H1 (cell line): ENCODE measurements around the gene SLC24A3. TPM values are rescaled to one million over a fixed set of nuclear protein-coding genes. Genes with fewer than 3 reads are reported as not detected.

ENCODE experiments used
- CTCF ChIA-PET: fragments of 300-600 bp; sonication (Branson Sonifier 250); formaldehyde crosslinking; loops from one replicate; lab custom pipeline; 2021; ENCODE audit not compliant: partially characterized antibody; lab: Charles Lee
- POLR2A ChIA-PET: fragments of 300-600 bp; sonication (Branson Sonifier 250); formaldehyde crosslinking; loops from one replicate; lab custom pipeline; 2021; ENCODE audit warnings: inconsistent platforms; ENCODE audit not compliant: partially characterized antibody; lab: Charles Lee
- DNase-seq, 2 experiments: peaks; one replicate each; pipeline versions ENCODE4 v3.0.0 to v3.0.0-alpha.2; 2010 to 2022; ENCODE audit warnings: low spot score in 2 of 2, low read depth in 1 of 2, mixed read lengths in 1 of 2
- FAIRE-seq: peaks from 2 replicates; lab custom pipeline; 2011; peaks lifted over from hg19 to GRCh38; lab: Jason Lieb, UNC
- H2AFZ ChIP-seq: 2 replicates; pipeline ENCODE4 v1.8.1; 2012; ENCODE audit warnings: low read length, inconsistent platforms
- H2AK5ac ChIP-seq: 2 replicates; pipeline ENCODE4 v1.6.1; 2013; ENCODE audit warnings: low read depth, low read length
- H2BK120ac ChIP-seq: replicated peaks from 2 replicates; pipeline ENCODE3; 2013; ENCODE audit warnings: low read depth, low read length, inconsistent platforms
- H2BK12ac ChIP-seq: 2 replicates; pipeline ENCODE4 v1.6.1; 2013; ENCODE audit warnings: low read depth, low read length
- H2BK15ac ChIP-seq: 2 replicates; pipeline ENCODE4 v1.6.1; 2013; ENCODE audit warnings: low read length
- H2BK20ac ChIP-seq: 2 replicates; pipeline ENCODE4 v1.6.1; 2013; ENCODE audit warnings: low read length
- H2BK5ac ChIP-seq: 2 replicates; pipeline ENCODE4 v1.6.1; 2013; ENCODE audit warnings: low read depth, low read length
- H3K14ac ChIP-seq: 2 replicates; pipeline ENCODE4 v1.6.1; 2013; ENCODE audit warnings: inconsistent platforms; ENCODE audit not compliant: insufficient read length
- H3K18ac ChIP-seq: 2 replicates; pipeline ENCODE4 v1.6.1; 2013; ENCODE audit warnings: low read length; ENCODE audit errors: extremely low read depth
- H3K23ac ChIP-seq: 2 replicates; pipeline ENCODE4 v1.6.1; 2013; ENCODE audit warnings: inconsistent platforms; ENCODE audit not compliant: insufficient read length
- H3K23me2 ChIP-seq: 2 replicates; pipeline ENCODE4 v1.6.1; 2013; ENCODE audit warnings: low read depth, low read length
- H3K27ac ChIP-seq: 2 replicates; pipeline ENCODE4 v1.6.1; 2011; ENCODE audit warnings: low read depth, low read length, inconsistent platforms
- H3K27me3 ChIP-seq, 4 experiments: replicated peaks in 1 of 4; 1 replicate in 1 of 4; 2 replicates in 3 of 4; pipeline versions ENCODE4 v1.6.1 to v1.8.1; 2011 to 2013; ENCODE audit warnings: low read length in 3 of 4, mild to moderate bottlenecking in 3 of 4, inconsistent platforms in 2 of 4, mixed read lengths in 2 of 4, moderate library complexity in 1 of 4; ENCODE audit not compliant: control insufficient read depth in 3 of 4, insufficient read depth in 3 of 4; ENCODE audit errors: extremely low read depth in 1 of 4
- H3K36me3 ChIP-seq, 4 experiments: 2 replicates each; pipeline versions ENCODE4 v1.6.1 to v1.8.1; 2011 to 2013; ENCODE audit warnings: mild to moderate bottlenecking in 4 of 4, low read length in 3 of 4, moderate library complexity in 2 of 4, control low read depth in 1 of 4, inconsistent platforms in 1 of 4; ENCODE audit not compliant: insufficient read depth in 4 of 4, control insufficient read depth in 2 of 4
- H3K4ac ChIP-seq: replicated peaks from 2 replicates; pipeline ENCODE3; 2013; ENCODE audit warnings: low read length, low read depth, mixed read lengths, inconsistent platforms; ENCODE audit not compliant: insufficient read length
- H3K4me1 ChIP-seq, 4 experiments: replicated peaks in 1 of 4; 1 replicate in 1 of 4; 2 replicates in 3 of 4; pipeline versions ENCODE4 v1.6.1 to v1.8.1; 2011 to 2013; ENCODE audit warnings: low read length in 3 of 4, inconsistent platforms in 2 of 4, mixed read lengths in 1 of 4; ENCODE audit not compliant: insufficient read depth in 4 of 4, control insufficient read depth in 3 of 4
- H3K4me2 ChIP-seq, 2 experiments: 2 replicates each; pipeline versions ENCODE4 v1.6.1 to v1.8.1; 2011 to 2013; ENCODE audit warnings: low read depth in 2 of 2, low read length in 2 of 2, control low read depth in 1 of 2, inconsistent platforms in 1 of 2, mild to moderate bottlenecking in 1 of 2; ENCODE audit not compliant: insufficient read depth in 1 of 2
- H3K4me3 ChIP-seq, 4 experiments: fragments of 200-600, 300-600 bp in 1 of 4; sonication (generic), shearing (Covaris generic), sonication (Bioruptor Twin) in 1 of 4; 2 replicates each; pipeline versions ENCODE4 v1.5.1 to v1.8.1; 2011 to 2016; ENCODE audit warnings: low read length in 4 of 4, low read depth in 3 of 4, control low read depth in 2 of 4, inconsistent platforms in 2 of 4, mild to moderate bottlenecking in 2 of 4, mixed read lengths in 1 of 4, moderate library complexity in 1 of 4; ENCODE audit not compliant: insufficient read depth in 2 of 4; ENCODE audit errors: extremely low read depth in 1 of 4
- H3K56ac ChIP-seq: replicated peaks from 2 replicates; pipeline ENCODE3; 2013; ENCODE audit warnings: low read depth, mild to moderate bottlenecking, mixed read lengths, low read length, inconsistent platforms; ENCODE audit not compliant: insufficient read length
- H3K79me1 ChIP-seq: 2 replicates; pipeline ENCODE4 v1.6.1; 2013; ENCODE audit warnings: low read depth, low read length, control low read depth
- H3K79me2 ChIP-seq, 2 experiments: 2 replicates each; pipeline versions ENCODE4 v1.6.1 to v1.8.1; 2012 to 2013; ENCODE audit warnings: low read length in 2 of 2, mild to moderate bottlenecking in 2 of 2, inconsistent platforms in 1 of 2; ENCODE audit not compliant: insufficient read depth in 2 of 2, control insufficient read depth in 1 of 2
- H3K9ac ChIP-seq, 4 experiments: replicated peaks in 1 of 4; 1 replicate in 1 of 4; 2 replicates in 3 of 4; pipeline versions ENCODE4 v1.6.1 to v1.8.1; 2011 to 2013; ENCODE audit warnings: low read depth in 3 of 4, low read length in 3 of 4, control low read depth in 2 of 4, mild to moderate bottlenecking in 2 of 4, moderate library complexity in 2 of 4, inconsistent platforms in 1 of 4; ENCODE audit errors: extremely low read depth in 1 of 4
- H3K9me3 ChIP-seq, 2 experiments: 2 replicates each; pipeline versions ENCODE4 v1.6.1 to v1.8.1; 2012 to 2013; ENCODE audit warnings: mild to moderate bottlenecking in 2 of 2, moderate library complexity in 2 of 2, control low read depth in 1 of 2, inconsistent platforms in 1 of 2, low read depth in 1 of 2, low read length in 1 of 2, mixed read lengths in 1 of 2; ENCODE audit not compliant: insufficient read depth in 2 of 2
- H4K20me1 ChIP-seq, 2 experiments: replicated peaks in 1 of 2; 2 replicates each; pipeline versions ENCODE3 to v1.8.1; 2011 to 2013; ENCODE audit warnings: inconsistent platforms in 2 of 2, low read length in 2 of 2, mild to moderate bottlenecking in 1 of 2; ENCODE audit not compliant: insufficient read depth in 2 of 2, control insufficient read depth in 1 of 2
- H4K5ac ChIP-seq: 2 replicates; pipeline ENCODE4 v1.6.1; 2013; ENCODE audit warnings: low read length, low read depth, mixed read lengths, inconsistent platforms; ENCODE audit not compliant: insufficient read length
- H4K8ac ChIP-seq: 2 replicates; pipeline ENCODE4 v1.8.0; 2013; ENCODE audit warnings: mild to moderate bottlenecking, moderate library complexity, low read length, inconsistent platforms; ENCODE audit not compliant: insufficient read depth; ENCODE audit errors: extremely low read depth
- H4K91ac ChIP-seq: replicated peaks from 2 replicates; pipeline ENCODE3; 2013; ENCODE audit warnings: low read length, mixed read lengths, inconsistent platforms; ENCODE audit not compliant: insufficient read length
- BACH1 ChIP-seq: IDR thresholded peaks from 2 replicates; pipeline ENCODE4 v1.6.1; 2012; ENCODE audit warnings: low read length, improper control_type of control experiment
- BCL11A ChIP-seq, 2 experiments: IDR thresholded peaks; one replicate each; pipeline ENCODE4 v1.6.1; 2011; ENCODE audit warnings: low read depth in 2 of 2, low read length in 2 of 2, mild to moderate bottlenecking in 2 of 2
- FOSL1 ChIP-seq: IDR thresholded peaks from 2 replicates; pipeline ENCODE4 v1.6.1; 2011; ENCODE audit warnings: mild to moderate bottlenecking, low read depth, low read length, moderate library complexity; ENCODE audit not compliant: insufficient read depth
- PHF8 ChIP-seq: fragments of 200-600 bp; sonication (generic); conservative IDR thresholded peaks from 2 replicates; pipeline ENCODE4 v1.7.1; 2012; ENCODE audit warnings: low read depth, mild to moderate bottlenecking, inconsistent platforms, low read length, moderate library complexity
- POLR2A ChIP-seq, 2 experiments: IDR thresholded peaks; 1 replicate in 1 of 2; 2 replicates in 1 of 2; pipeline ENCODE4 v1.6.1; 2011; ENCODE audit warnings: low read depth in 2 of 2, low read length in 2 of 2, mild to moderate bottlenecking in 2 of 2; ENCODE audit errors: control extremely low read depth in 1 of 2
- SAP30 ChIP-seq: fragments of 300-600 bp; sonication (generic); IDR thresholded peaks from 2 replicates; pipeline ENCODE4 v1.7.1; 2012; ENCODE audit warnings: low read length, moderate library complexity, mild to moderate bottlenecking, inconsistent platforms; ENCODE audit not compliant: insufficient read depth, insufficient replicate concordance
- SIRT6 ChIP-seq: IDR thresholded peaks from one replicate; pipeline ENCODE4 v1.7.1; 2012; ENCODE audit warnings: low read length, inconsistent platforms
- SP4 ChIP-seq: IDR thresholded peaks from 2 replicates; pipeline ENCODE4 v1.6.1; 2012; ENCODE audit warnings: low read length, inconsistent platforms
- WGBS, 2 experiments: shearing (Covaris generic) in 1 of 2; methylation state at CpG; one replicate each; pipeline versions ENCODE4 v1.1.6 to v1.1.7; 2013 to 2015; ENCODE audit warnings: low lambda C conversion rate in 2 of 2, mixed read lengths in 2 of 2, inconsistent platforms in 1 of 2, low coverage in 1 of 2, missing lambda C conversion rate in 1 of 2; ENCODE audit not compliant: insufficient replicate concordance in 2 of 2, insufficient coverage in 1 of 2, insufficient read length in 1 of 2; ENCODE audit errors: extremely low coverage in 1 of 2, missing lambda C conversion rate in 1 of 2; 5-methylcytosine and 5-hydroxymethylcytosine counted together
- polyA plus RNA-seq, 7 experiments: library from polyadenylated mRNA; depleted of rRNA in 3 of 7; stranded (reverse) in 5 of 7; unstranded in 2 of 7; fragments of >200 nt in 5 of 7; fragments of 200-250 nt in 2 of 7; gene quantifications; 1 replicate in 5 of 7; 2 replicates in 1 of 7; 4 replicates in 1 of 7; pipeline versions ENCODE4 v1.2.1 to v1.2.3, GENCODE V29; 2011 to 2013; ENCODE audit warnings: missing spikeins in 2 of 7, mixed read lengths in 2 of 7
- total RNA-seq: library from RNA; stranded (reverse); fragmentation: NEBNext Ultra II Directional; extraction: Animal tissue kit (Norgen Biotek cat#: 25700); gene quantifications from 2 replicates; pipeline ENCODE4 v1.2.1, GENCODE V29; 2021
- TF ChIP-seq, protein P1 (sequence below): IDR thresholded peaks from 2 replicates; pipeline ENCODE4 v1.6.1; 2011; ENCODE audit warnings: low read length, improper control_type of control experiment

Gene SLC24A3
- total and polyA plus RNA-seq, 2 of the 8 experiments (the other 6 are each of a cell fraction or from before 2014, with no cell fraction given), result 4.5 to 6.3 TPM

GRCh38 chr20:19543101-19543500 is 330.7 kb downstream of the SLC24A3 start:
- CTCF ChIA-PET, result interaction anchor here (1.2 to 1.4 kb wide), 2 partner anchors 9 to 13 kb away, joined by 3 read pairs; no protein-coding TSS in a partner anchor

More at GRCh38 chr20:19543101-19543500, 330.7 kb downstream of the SLC24A3 start:
- H3K14ac ChIP-seq, result no peak overlapping the region
- H4K91ac ChIP-seq, result no peak overlapping the region
- no peaks in the 10 kb centered on the region for H3K9me3 ChIP-seq
- no peak overlapping the region for H2BK12ac ChIP-seq
- H4K20me1 ChIP-seq, result no peaks in the 10 kb centered on the region
- H3K56ac ChIP-seq, result no peak overlapping the region
- no peak overlapping the region for H2BK20ac ChIP-seq
- H4K8ac ChIP-seq, result no peak overlapping the region
- no peak overlapping the region for H3K18ac ChIP-seq
- WGBS, 2 experiments, result 88% methylated on average over 6 of the region's 6 CpGs; no CpG with 5 or more reads in 1 of the 2 experiments
- no peak overlapping the region for H3K27ac ChIP-seq
- FAIRE-seq, result no peak
- POLR2A ChIA-PET, result interaction anchor here (0.6 kb wide), 1 partner anchor 110 kb away, joined by 3 read pairs; no protein-coding TSS in a partner anchor
- H2BK5ac ChIP-seq, result no peak overlapping the region
- H3K4me2 ChIP-seq, result no peak overlapping the region
- no peak for TF ChIP-seq SIRT6
- TF ChIP-seq, protein P1, sequence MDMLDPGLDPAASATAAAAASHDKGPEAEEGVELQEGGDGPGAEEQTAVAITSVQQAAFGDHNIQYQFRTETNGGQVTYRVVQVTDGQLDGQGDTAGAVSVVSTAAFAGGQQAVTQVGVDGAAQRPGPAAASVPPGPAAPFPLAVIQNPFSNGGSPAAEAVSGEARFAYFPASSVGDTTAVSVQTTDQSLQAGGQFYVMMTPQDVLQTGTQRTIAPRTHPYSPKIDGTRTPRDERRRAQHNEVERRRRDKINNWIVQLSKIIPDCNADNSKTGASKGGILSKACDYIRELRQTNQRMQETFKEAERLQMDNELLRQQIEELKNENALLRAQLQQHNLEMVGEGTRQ, result no peak
- TF ChIP-seq PHF8, result no peak
- no peak for TF ChIP-seq BACH1
- TF ChIP-seq FOSL1, result no peak
- no peak for TF ChIP-seq POLR2A (IDR thresholded peaks at IDR 0.05; ENCODE audit: control extremely low read depth in 1 of 2, low read depth in 2 of 2, low read length in 2 of 2)
- TF ChIP-seq BCL11A (IDR thresholded peaks at IDR 0.05; ENCODE audit: low read depth in 2 of 2, low read length in 2 of 2), result no peak
- no peak for TF ChIP-seq SP4
- TF ChIP-seq SAP30, result no peak
- H2BK15ac ChIP-seq, result no peak overlapping the region
- H4K5ac ChIP-seq, result no peak overlapping the region
- H2BK120ac ChIP-seq, result no peak overlapping the region
- no peaks in the 10 kb centered on the region for H3K27me3 ChIP-seq
- peaks cover 0 to 2% (median 1%) of the 10 kb centered on the region in 4 experiments; a peak in 3 of 7 replicates for H3K4me1 ChIP-seq
- H3K23ac ChIP-seq, result no peak overlapping the region
- no peak overlapping the region for H2AFZ ChIP-seq
- H3K4ac ChIP-seq, result no peak overlapping the region
- H2AK5ac ChIP-seq, result no peak overlapping the region
- H3K79me2 ChIP-seq, result no peaks in the 10 kb centered on the region
- H3K4me3 ChIP-seq, result no peak overlapping the region
- H3K79me1 ChIP-seq, result no peaks in the 10 kb centered on the region
- H3K23me2 ChIP-seq, result no peaks in the 10 kb centered on the region
- no peak for DNase-seq
- no peaks in the 10 kb centered on the region for H3K36me3 ChIP-seq
- H3K9ac ChIP-seq, result no peak overlapping the region
